Hindlimb muscle (tissue), 1 donor: ENCODE results near the gene HFM1. TPM values are rescaled to one million over a fixed set of nuclear protein-coding genes. Genes with fewer than 3 reads are reported as not detected.
"Not testable (repeated sequence)": the region's sequence is repeated elsewhere in the genome, so short reads cannot be mapped to it uniquely, and the experiment has no call there.

Experiments
- DNase-seq: peaks from one replicate; pipeline ENCODE4 v3.0.0-alpha.2; 2013
- polyA plus RNA-seq: library from polyadenylated mRNA; unstranded; fragments of 120-200 nt; gene quantifications from one replicate; pipeline ENCODE4 v1.2.1, GENCODE V29; 2013; ENCODE audit not compliant: insufficient read length

The HFM1 gene
- polyA plus RNA-seq, 1 donor = 1.8 TPM

DNA sequence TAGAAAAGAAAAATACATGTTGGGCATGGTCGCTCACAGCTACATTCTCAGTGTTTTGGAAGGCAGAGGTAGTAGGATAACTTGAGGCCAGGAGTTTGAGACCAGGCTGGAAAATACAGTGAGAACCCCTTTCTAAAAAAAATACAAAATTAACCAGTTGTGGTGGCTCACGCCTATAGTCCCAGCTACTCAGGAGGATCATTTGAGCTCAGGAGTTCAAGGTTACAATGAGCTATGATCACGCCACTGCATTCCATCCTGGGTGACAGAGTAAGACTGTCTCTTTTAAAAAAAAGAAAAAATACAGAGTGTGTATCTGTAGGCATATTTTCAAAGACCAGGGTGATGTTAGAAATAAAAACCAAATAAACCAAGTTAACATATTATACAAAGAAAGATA is 57.8 kb downstream of the HFM1 start:
- no peak for DNase-seq

GRCh38 chr1:91345395-91346005 is 59.1 kb downstream of the HFM1 start:
- DNase-seq = no peak

DNA sequence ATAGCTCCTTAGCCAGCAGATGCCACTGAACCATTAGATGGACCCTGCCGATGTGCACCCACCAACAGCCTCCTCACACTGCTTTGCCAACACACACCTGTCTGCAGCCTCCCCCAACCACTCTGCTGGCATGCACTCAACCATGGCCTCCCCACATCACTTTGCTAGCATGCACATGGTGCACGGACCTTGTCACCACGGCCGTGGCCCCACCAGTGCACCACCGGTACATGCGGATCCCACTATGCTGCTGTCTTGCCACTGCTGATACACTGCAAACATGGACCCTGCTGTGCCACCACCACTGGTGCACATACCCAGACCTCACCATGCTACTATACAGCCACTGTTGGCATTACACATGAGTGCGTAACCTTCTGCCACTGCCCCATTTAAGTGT is 66.1 kb downstream of the HFM1 start:
- DNase-seq = no peak

DNA sequence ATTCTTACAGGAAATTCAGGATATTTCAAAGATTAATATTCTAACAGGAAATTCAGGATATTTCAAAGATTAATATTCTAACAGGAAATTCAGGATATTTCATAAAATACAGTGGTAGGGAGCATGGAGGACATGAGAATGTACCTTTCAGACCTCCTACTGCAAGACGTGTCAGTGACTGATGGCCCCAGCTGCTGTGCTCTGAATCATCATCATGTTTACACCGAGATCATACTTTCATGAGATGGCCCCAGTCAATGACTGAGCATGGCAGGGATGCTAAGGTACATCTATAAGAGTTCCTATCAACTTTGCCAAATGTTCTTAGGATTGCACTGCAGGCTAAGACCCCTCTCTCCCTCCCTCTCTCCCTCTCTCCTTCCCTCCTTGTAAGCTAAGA is 69.0 kb downstream of the HFM1 start:
- DNase-seq = no peak

GRCh38 chr1:91334856-91335255 is 69.8 kb downstream of the HFM1 start:
- DNase-seq = no peak

- DNase-seq = no peak
These were observed 79.2 kb downstream of the HFM1 start for GRCh38 chr1:91325456-91325855.

DNA sequence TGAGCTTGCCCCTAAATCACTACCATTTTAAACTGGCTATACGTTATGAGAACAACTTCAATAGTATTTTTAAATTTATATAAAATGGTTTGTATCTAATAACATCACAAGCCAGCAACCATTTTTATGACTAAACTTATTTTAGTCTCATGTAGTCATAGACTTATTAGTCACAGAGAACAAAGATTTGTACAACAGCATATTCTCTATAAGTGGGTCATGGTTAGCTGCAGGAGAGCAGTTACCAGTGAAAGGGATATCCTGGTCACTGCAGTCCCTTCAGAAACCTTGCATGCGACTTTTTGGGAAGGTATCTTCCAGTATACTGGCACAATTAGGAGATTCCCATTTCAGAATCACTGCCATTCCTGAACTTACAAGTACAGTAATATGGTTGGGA is 90.0 kb downstream of the HFM1 start:
- DNase-seq = no peak

DNA sequence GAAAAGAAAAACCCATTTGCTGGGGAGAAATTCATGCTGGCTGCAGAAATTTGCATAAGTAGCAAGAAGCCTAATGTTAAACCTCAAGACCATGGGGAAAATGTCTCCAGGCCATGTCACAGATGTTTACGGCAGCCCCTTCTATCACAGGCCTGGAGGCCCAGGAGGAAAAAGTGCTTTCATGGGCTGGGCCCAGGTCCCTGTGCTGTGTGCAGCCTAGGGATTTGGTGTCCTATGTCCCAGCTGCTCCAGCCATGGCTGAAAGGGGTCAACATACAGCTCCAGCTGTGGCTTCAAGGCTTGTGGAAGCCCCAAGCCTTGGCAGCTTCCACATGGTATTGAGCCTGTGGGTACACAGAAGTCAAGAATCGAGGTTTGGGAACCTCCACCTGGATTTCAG is 93.0 kb downstream of the HFM1 start:
- DNase-seq = no peak

DNA sequence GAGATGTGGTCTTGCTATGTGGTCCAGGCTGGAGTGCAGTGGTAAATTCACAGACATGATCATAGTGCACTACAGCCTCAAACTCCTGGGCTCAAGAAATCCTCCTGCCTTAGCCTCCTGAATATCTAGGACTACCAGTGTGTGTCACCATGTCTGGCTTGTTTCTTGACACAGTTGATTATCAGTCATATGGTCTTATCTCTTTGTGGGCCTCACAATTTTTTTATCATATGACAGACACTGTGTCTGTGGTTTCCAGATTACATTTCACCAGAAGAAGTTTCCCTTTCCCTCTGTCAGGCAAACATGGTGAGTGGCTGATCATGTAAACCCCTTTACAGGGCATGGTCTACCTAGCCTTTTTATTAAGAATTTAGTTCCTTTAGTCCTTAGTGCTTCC is 96.1 kb downstream of the HFM1 start:
- no peak for DNase-seq

DNA sequence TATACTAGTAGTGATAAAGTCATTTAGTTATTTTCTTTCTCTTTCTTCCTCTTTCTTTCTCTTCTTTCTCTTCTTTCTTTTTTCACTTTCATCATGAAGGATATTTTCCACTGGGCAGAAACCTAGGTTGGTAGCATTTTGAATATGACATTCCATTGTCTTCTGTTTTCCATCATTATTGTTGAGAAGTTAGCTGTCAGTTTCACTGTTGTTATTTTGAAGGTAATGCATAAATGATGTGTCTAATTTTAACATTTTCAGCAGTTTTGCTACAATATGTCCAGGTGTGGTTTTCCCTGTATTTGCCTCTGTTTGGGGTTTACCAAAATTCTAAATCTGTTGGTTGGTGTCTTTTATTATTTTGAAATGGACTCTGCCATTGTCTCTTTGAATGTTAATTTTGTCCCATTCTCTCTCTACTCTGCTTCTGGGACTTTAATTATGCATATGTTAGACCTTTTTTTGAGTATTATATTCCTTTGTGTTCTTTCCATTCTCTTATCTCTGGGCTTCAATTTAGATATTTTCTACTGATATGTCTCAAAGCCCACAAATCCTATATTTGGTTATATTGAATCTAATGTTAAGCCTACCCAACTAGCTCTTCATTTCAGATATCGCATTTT is 96.7 kb downstream of the HFM1 start:
- DNase-seq = no peak

GRCh38 chr1:91303165-91303564 is 101.5 kb downstream of the HFM1 start:
- no peak for DNase-seq

- DNase-seq = not testable (repeated sequence)
These were observed 115.6 kb downstream of the HFM1 start for GRCh38 chr1:91288843-91289553.

GRCh38 chr1:91286962-91287317 is 117.7 kb downstream of the HFM1 start:
- DNase-seq = not testable (repeated sequence)

- not testable (repeated sequence) for DNase-seq
These were observed 118.2 kb downstream of the HFM1 start for GRCh38 chr1:91286259-91286961.

DNA sequence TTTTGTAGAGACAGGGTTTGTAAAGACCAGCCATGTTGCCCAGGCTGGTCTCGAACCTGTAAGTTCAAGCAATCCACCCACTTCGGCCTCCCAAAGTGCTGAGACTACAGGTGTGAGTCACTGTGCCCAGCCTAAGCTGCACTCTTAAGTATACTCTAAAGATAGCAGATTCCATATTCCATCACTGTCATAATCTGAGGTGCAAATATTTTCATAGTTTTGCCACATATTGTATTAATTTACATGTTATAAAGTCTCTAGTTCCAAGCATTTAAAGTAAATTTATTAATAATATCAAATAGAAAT is 121.3 kb downstream of the HFM1 start:
- DNase-seq = no peak

DNA sequence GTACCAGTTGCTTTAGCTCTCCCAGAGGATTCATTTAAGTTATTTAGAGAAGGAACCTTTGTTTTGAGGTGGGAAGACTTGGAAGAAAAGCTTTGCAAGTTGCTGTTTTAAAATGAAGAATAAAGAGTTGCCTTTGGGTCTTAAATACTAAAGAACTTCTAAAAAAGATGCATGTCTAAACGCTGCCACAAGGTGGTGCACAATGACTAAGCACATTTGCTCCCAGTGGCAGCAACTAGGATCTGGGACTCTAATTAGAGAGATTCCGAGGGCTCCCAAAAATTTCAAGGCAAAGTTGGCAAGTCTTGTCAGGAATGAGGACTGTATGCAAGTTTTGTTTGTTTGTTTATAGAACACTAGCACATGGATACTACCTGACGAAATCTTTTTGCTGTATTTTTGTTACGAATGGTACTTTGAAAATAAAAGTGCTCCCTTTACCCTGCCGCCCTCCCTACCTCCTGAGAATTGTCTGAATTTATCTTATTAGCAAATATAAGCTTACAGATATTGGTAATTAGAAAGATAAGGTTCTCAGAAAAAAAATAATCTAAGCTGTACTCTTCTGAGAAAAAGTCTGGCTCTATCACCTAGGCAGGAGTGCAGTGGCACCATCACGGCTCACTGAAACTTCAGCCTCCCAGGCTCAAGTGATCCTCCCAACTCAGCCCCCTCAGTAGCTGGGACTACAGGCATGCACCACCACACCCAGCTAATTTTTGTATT is 121.8 kb downstream of the HFM1 start:
- DNase-seq = peak; percentile 61

- no peak for DNase-seq
These were observed 122.9 kb downstream of the HFM1 start for GRCh38 chr1:91281782-91282181.

DNA sequence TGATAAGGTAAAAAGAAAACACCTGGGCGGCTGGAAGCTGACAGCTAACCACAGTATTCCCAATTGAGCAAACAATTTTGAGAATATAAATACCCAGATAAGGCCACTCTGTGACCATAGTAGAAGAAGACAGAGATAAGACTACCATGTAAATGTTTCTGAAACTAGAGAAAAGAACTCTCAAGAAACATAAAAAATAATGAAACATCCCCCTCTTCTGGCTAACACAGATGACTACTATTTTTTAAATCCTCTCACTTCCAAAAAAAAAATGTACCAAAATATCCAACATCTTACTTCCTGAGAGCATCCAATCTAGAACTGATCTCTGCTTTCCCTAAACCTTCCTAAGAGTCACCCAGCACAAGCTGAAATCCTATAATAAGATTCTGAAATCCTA is 125.9 kb downstream of the HFM1 start:
- peak; percentile 17 for DNase-seq

DNA sequence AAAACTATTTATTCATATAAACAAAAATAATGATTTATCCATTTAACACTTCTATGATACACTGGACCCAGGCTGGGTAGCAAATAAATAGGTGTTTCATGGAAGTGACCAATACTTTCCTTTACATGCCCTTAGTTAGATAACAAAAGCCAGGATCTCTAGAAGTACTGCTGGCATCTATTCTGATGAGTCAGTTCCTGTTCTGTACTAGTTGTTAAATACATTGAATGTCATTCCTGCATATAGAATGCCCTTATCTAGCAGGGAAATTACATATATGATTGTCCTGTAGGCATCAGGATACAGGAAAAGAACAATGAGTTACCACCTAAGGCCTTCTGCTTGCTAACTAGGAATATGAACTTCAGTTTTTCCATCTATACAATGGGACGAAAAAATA is 130.8 kb downstream of the HFM1 start:
- no peak for DNase-seq

DNA sequence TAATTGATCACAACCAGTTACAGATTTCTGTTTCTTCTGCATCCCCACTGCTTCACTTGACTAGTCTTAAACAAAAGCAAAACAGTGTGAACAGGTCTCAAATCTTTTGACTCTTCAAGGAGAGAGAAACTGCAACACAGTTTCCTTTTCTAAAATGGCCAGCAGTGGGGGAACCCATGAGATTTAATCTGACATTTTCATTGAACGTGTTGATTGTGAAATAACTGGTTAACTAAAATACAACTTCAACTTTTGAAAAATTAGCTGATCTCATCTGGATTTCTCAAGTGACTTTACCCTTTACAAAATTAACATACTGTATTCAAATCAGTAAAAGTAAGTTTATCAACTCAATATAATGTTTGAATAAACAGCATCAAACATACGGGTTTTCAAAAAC is 143.0 kb downstream of the HFM1 start:
- DNase-seq = no peak

DNA sequence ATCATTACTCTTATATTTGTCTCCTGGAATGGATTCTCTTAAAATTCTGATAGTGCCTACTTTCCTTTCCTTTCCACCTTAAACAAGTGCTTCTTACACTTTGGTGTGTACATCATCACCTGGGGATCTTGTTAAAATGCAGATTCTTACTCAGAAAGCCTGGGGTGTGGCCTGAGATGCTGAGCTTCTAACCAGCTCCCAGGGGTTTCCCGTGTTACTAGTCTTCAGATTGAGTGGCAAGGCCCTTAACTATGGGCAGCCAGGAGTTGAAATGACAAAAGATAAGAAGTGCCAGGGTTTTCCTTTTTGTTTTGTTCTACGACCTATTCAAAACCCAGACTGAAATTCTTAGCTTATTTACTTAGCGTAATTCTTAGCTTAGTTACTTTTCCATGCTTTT is 159.2 kb downstream of the HFM1 start:
- DNase-seq = no peak

DNA sequence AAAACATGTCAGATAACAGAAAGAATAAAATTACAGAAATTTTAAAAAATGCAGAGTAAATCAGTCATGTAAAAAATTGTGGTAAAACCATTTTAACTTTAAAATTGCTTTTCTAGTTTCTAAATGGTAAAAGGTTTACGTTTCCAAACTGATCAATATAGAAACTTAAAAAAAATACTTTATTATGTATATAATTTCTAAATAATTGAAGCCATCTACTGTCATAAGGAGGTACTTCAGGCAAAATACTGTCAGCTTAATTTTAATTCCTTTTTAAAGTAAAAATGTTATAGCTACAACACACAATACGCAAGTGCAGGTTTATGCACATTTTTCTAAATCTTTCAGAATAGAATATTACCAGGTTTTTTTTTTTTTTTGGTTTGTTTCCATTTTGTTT is 159.9 kb downstream of the HFM1 start:
- DNase-seq = no peak

DNA sequence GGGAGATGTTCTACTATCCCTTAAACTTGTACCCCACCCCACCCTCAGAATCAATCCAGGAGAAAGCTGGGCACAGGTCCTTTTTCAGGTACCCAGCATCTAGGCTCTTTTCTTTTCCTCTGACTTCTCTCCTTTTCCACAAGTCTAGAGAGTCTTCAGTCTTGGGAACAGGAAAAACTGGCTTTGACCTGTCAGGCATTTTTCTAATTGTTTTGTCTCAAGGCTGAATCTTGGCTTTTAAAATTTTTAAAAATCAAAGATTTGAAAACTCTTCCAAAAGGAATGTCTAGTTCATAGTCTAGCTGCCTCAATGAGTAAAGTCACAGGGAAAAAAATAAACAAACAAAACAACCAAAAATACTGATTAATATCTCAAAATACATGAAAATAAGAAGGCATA is 161.5 kb downstream of the HFM1 start:
- no peak for DNase-seq
